A673 (cell line): ENCODE data around the gene BCR. TPM values are rescaled to one million over a fixed set of nuclear protein-coding genes. Genes with fewer than 3 reads are reported as not detected.

ENCODE experiments used
- BruUV-seq: library from RNA; stranded (reverse); fragments of 400-500 nt; replicated peaks from 2 replicates; lab custom pipeline; 2021; lab: Mats Ljungman, UMichigan
- CTCF ChIA-PET: fragments of 300-600 bp; sonication (Branson Sonifier 250); formaldehyde crosslinking; loops from one replicate; lab custom pipeline; 2022; ENCODE audit warnings: antibody characterized with exemption; lab: Charles Lee
- POLR2A ChIA-PET: fragments of 300-600 bp; sonication (Branson Sonifier 250); formaldehyde crosslinking; loops from one replicate; lab custom pipeline; 2022; ENCODE audit warnings: antibody characterized with exemption; ENCODE audit not compliant: low non-redundant PET; lab: Charles Lee
- DNase-seq: peaks from one replicate; pipeline ENCODE4 v3.0.0-alpha.2; 2015; ENCODE audit warnings: low spot score
- H3K27ac ChIP-seq: fragments of 200-600 bp; sonication (generic); 2 replicates; pipeline ENCODE4 v1.5.1; 2016; ENCODE audit warnings: mixed run types, low read depth, mild to moderate bottlenecking, mixed read lengths, antibody characterized with exemption, low read length; ENCODE audit not compliant: poor library complexity, severe bottlenecking
- H3K27me3 ChIP-seq: fragments of 200-600 bp; sonication (generic); replicated peaks from 2 replicates; pipeline ENCODE4 v1.6.1; 2017; ENCODE audit warnings: mixed run types, low read depth, mild to moderate bottlenecking, mixed read lengths, antibody characterized with exemption, low read length; ENCODE audit not compliant: insufficient read depth, poor library complexity
- H3K36me3 ChIP-seq: fragments of 200-600 bp; sonication (generic); 2 replicates; pipeline ENCODE4 v1.6.1; 2016; ENCODE audit warnings: mixed run types, mild to moderate bottlenecking, mixed read lengths, antibody characterized with exemption, low read length; ENCODE audit not compliant: insufficient read depth, poor library complexity, severe bottlenecking
- H3K4me1 ChIP-seq: fragments of 200-600 bp; sonication (generic); 2 replicates; pipeline ENCODE4 v1.6.1; 2017; ENCODE audit warnings: mixed run types, mild to moderate bottlenecking, mixed read lengths, antibody characterized with exemption, low read length; ENCODE audit not compliant: insufficient read depth, poor library complexity, severe bottlenecking
- H3K4me3 ChIP-seq: fragments of 200-600 bp; sonication (generic); 2 replicates; pipeline ENCODE4 v1.5.1; 2016; ENCODE audit warnings: low read depth, mixed run types, mild to moderate bottlenecking, mixed read lengths, low read length; ENCODE audit not compliant: poor library complexity, severe bottlenecking
- H3K9me3 ChIP-seq: fragments of 200-600 bp; sonication (generic); 2 replicates; pipeline ENCODE4 v1.6.1; 2016; ENCODE audit warnings: mixed run types, low read depth, mild to moderate bottlenecking, mixed read lengths, antibody characterized with exemption, low read length; ENCODE audit not compliant: poor library complexity, severe bottlenecking
- EZH2 ChIP-seq: fragments of 200-600 bp; sonication (generic); IDR thresholded peaks from 2 replicates; pipeline ENCODE4 v1.6.1; 2017; ENCODE audit warnings: borderline replicate concordance, low read depth, mild to moderate bottlenecking, mixed read lengths, antibody characterized with exemption, low read length; ENCODE audit not compliant: poor library complexity, severe bottlenecking
- intact Hi-C: fragments of 100-400 bp; cut with micrococcal nuclease; formaldehyde crosslinking; loops from one replicate; pipeline ENCODE4 v1.10.0; 2022; ENCODE audit not compliant: unreplicated experiment
- total RNA-seq: library from RNA; stranded (reverse); gene quantifications from 2 replicates; pipeline ENCODE4 v1.2.3, GENCODE V29; 2021
- TF ChIP-seq, protein P1 (sequence below): fragments of 300-800, 200-600 bp; sonication (generic); conservative IDR thresholded peaks from 2 replicates; pipeline ENCODE4 v1.5.1; 2017; ENCODE audit warnings: low read depth, mild to moderate bottlenecking, antibody characterized with exemption, low read length, moderate library complexity, mixed read lengths

Gene BCR
- total RNA-seq, 1 experiment from 2014 or later = 63.1 TPM

DNA sequence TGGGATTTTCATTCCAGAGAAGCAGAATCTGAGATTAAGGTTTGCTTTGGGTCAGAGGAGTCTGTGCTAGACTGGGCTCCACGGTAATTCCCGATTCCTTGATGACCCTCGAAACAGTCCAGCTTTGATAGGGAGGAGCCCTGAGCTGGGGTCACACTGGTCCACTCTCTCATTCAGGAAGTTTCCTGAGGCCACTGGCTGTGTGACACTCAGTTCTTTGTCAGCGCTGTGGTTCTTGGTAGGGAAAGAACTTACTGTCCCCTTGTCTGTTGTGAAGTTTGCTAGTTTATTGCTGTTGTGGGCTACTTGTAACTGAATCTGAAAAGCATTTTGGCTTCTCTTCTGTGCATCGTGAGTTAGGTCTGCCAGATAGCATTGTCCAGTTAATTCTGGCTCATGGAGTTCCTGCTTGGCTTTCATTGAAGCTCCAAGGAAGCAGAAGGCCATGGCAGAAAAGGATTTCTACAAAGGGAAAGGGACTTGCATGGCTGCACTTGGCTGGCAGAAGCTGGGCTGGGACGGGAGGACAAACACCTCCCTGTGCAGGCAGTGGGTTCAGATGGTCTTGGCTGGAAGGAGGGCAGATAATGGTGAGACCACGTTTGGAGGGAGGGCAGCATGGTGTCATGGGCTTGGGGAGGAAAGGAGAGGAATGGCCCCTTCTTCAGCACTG is 23.3 kb downstream of the BCR start:
- no peak overlapping the region for H3K4me3 ChIP-seq
- H3K4me1 ChIP-seq = no peaks in the 10 kb centered on the region
- H3K9me3 ChIP-seq = no peaks in the 10 kb centered on the region
- no peaks in the 10 kb centered on the region for H3K27me3 ChIP-seq
- DNase-seq = no peak
- intact Hi-C loops = no loop called here
- H3K27ac ChIP-seq = no peak overlapping the region
- ChIA-PET CTCF (no interaction called here), POLR2A (no interaction called here)
- no peaks in the 10 kb centered on the region for H3K36me3 ChIP-seq
- TF ChIP-seq, protein P1, sequence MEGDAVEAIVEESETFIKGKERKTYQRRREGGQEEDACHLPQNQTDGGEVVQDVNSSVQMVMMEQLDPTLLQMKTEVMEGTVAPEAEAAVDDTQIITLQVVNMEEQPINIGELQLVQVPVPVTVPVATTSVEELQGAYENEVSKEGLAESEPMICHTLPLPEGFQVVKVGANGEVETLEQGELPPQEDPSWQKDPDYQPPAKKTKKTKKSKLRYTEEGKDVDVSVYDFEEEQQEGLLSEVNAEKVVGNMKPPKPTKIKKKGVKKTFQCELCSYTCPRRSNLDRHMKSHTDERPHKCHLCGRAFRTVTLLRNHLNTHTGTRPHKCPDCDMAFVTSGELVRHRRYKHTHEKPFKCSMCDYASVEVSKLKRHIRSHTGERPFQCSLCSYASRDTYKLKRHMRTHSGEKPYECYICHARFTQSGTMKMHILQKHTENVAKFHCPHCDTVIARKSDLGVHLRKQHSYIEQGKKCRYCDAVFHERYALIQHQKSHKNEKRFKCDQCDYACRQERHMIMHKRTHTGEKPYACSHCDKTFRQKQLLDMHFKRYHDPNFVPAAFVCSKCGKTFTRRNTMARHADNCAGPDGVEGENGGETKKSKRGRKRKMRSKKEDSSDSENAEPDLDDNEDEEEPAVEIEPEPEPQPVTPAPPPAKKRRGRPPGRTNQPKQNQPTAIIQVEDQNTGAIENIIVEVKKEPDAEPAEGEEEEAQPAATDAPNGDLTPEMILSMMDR = no peak
- no peak for TF ChIP-seq EZH2
- no TSS peak for BruUV-seq

- ChIA-PET CTCF (no interaction called here), POLR2A (no interaction called here)
- no peak for TF ChIP-seq EZH2
- TF ChIP-seq, protein P1 = no peak
- BruUV-seq = no TSS peak
- H3K4me1 ChIP-seq = no peaks in the 10 kb centered on the region
- H3K27ac ChIP-seq = no peak overlapping the region
- no peaks in the 10 kb centered on the region for H3K27me3 ChIP-seq
- H3K36me3 ChIP-seq = no peaks in the 10 kb centered on the region
- intact Hi-C loops = no loop called here
- H3K9me3 ChIP-seq = no peaks in the 10 kb centered on the region
- DNase-seq = no peak
- no peak overlapping the region for H3K4me3 ChIP-seq
Observed at GRCh38 chr22:23204125-23204488, 23.8 kb downstream of the BCR start.

GRCh38 chr22:23204541-23205157 is 24.3 kb downstream of the BCR start:
- BruUV-seq = no TSS peak
- DNase-seq = no peak
- ChIA-PET POLR2A (no interaction called here), CTCF (no interaction called here)
- intact Hi-C loops = no loop called here
- H3K4me3 ChIP-seq = no peak overlapping the region
- TF ChIP-seq EZH2 = no peak
- H3K27me3 ChIP-seq = no peaks in the 10 kb centered on the region
- no peaks in the 10 kb centered on the region for H3K9me3 ChIP-seq
- no peaks in the 10 kb centered on the region for H3K4me1 ChIP-seq
- H3K36me3 ChIP-seq = no peaks in the 10 kb centered on the region
- no peak overlapping the region for H3K27ac ChIP-seq
